ENCODE data around the gene UBE2F. TPM values are rescaled to one million over a fixed set of nuclear protein-coding genes. Genes with fewer than 3 reads are reported as not detected.
A peak's percentile ranks its signal among the peaks of the same experiment; 100 is the strongest.

UBE2F gene
- total and polyA plus RNA-seq, 2 of the 13 experiments (the other 11 are each of a cell fraction or from before 2014, with no cell fraction given), result 35.4 to 73.1 TPM

- TF ChIP-seq ZNF614 (CRISPR knock-in tag; IDR thresholded peaks at IDR 0.05; ENCODE audit: borderline replicate concordance), result no peak
- TF ChIP-seq NFKBIZ (CRISPR knock-in tag; IDR thresholded peaks at IDR 0.05), result no peak
- TF ChIP-seq NR2C2 (CRISPR knock-in tag; IDR thresholded peaks at IDR 0.05; ENCODE audit: borderline replicate concordance), result no peak
- TF ChIP-seq YEATS2 (CRISPR knock-in tag; IDR thresholded peaks at IDR 0.05; ENCODE audit: borderline replicate concordance), result no peak
- TF ChIP-seq CEBPZ (IDR thresholded peaks at IDR 0.05; ENCODE audit: low read length), result no peak
- no peak for TF ChIP-seq MATR3 (CRISPR knock-in tag; IDR thresholded peaks at IDR 0.05)
- no peak for TF ChIP-seq ZNF576 (CRISPR knock-in tag; IDR thresholded peaks at IDR 0.05)
- no peak for TF ChIP-seq HOXA7 (CRISPR knock-in tag; IDR thresholded peaks at IDR 0.05)
- no peak for TF ChIP-seq ETV5 (CRISPR knock-in tag; IDR thresholded peaks at IDR 0.05; ENCODE audit: borderline replicate concordance)
- TF ChIP-seq STAT5B (CRISPR knock-in tag; IDR thresholded peaks at IDR 0.05), result no peak
- TF ChIP-seq HNF1A (IDR thresholded peaks at IDR 0.05; ENCODE audit: low read depth), result no peak
- no peak for TF ChIP-seq HNF1A (CRISPR knock-in tag; IDR thresholded peaks at IDR 0.05; ENCODE audit: borderline replicate concordance)
- no peak for TF ChIP-seq CERS6 (CRISPR knock-in tag; IDR thresholded peaks at IDR 0.05)
- TF ChIP-seq AGO1 (IDR thresholded peaks at IDR 0.05; ENCODE audit: low read depth, low read length, poor library complexity, severe bottlenecking), result no peak
- TF ChIP-seq ARID4A (CRISPR knock-in tag; IDR thresholded peaks at IDR 0.05; ENCODE audit: borderline replicate concordance), result peak; percentile 53; the same call in 1 of the 2 replicates
- TF ChIP-seq GPN1 (CRISPR knock-in tag; IDR thresholded peaks at IDR 0.05; ENCODE audit: borderline replicate concordance), result no peak
Measured at GRCh38 chr2:237923481-237924163, 43.2 kb upstream of the UBE2F start (continued).
